Renal cortex interstitium (tissue), 15 donors: ENCODE results near the gene TTI1. TPM values are rescaled to one million over a fixed set of nuclear protein-coding genes. Genes with fewer than 3 reads are reported as not detected.
A peak's percentile ranks its signal among the peaks of the same experiment; 100 is the strongest.

Experiments used
- DNase-seq, 11 donors: peaks; one replicate each; pipeline ENCODE4 v3.0.0-alpha.2; 2013; ENCODE audit warnings: low read depth in 9 of 11, low spot score in 4 of 11; ENCODE audit errors: extremely low read depth in 1 of 11
- long read RNA-seq, 16 experiments: transcript quantifications; one replicate each; lab custom pipeline, GENCODE V29; 2026
- polyA plus RNA-seq, 3 donors: library from polyadenylated mRNA; unstranded; fragments of 120-200 nt; gene quantifications; one replicate each; pipeline ENCODE4 v1.2.1, GENCODE V29; 2013; ENCODE audit not compliant: insufficient read length in 3 of 3

TTI1 gene
- 10 to 100 TPM; 29.5 to 32.1 (median 30.4) TPM for polyA plus RNA-seq
- long read RNA-seq, donor 1, partial matches to known transcripts: 0 of 4 reads
- long read RNA-seq, donor 1, other reads (novel, unspliced or antisense): 0 of 4 reads
- long read RNA-seq, donor 2, partial matches to known transcripts: 0 of 8 reads
- long read RNA-seq, donor 2, other reads (novel, unspliced or antisense): 0 of 8 reads
- long read RNA-seq, donor 3, transcript TTI1-203 (7 exons, 3,791 nt): major isoform, 5 of 24 reads
- long read RNA-seq, donor 3, partial matches to known transcripts: 7 of 24 reads
- long read RNA-seq, donor 3, other reads (novel, unspliced or antisense): 11 of 24 reads
- long read RNA-seq, donor 4, partial matches to known transcripts: 7 of 11 reads
- long read RNA-seq, donor 4, other reads (novel, unspliced or antisense): 0 of 11 reads
- long read RNA-seq, donor 5, partial matches to known transcripts: 9 of 16 reads
- long read RNA-seq, donor 5, other reads (novel, unspliced or antisense): 0 of 16 reads
- long read RNA-seq, donor 6, transcript TTI1-203 (7 exons, 3,791 nt): major isoform, 6 of 29 reads
- long read RNA-seq, donor 6, partial matches to known transcripts: 23 of 29 reads
- long read RNA-seq, donor 6, other reads (novel, unspliced or antisense): 0 of 29 reads
- long read RNA-seq, donor 7, partial matches to known transcripts: 8 of 13 reads
- long read RNA-seq, donor 7, other reads (novel, unspliced or antisense): 0 of 13 reads
- long read RNA-seq, donor 8, partial matches to known transcripts: 30 of 33 reads
- long read RNA-seq, donor 8, other reads (novel, unspliced or antisense): 0 of 33 reads
- long read RNA-seq, donor 9, partial matches to known transcripts: 5 of 9 reads
- long read RNA-seq, donor 9, other reads (novel, unspliced or antisense): 0 of 9 reads
- long read RNA-seq, donor 10, partial matches to known transcripts: 5 of 9 reads
- long read RNA-seq, donor 10, other reads (novel, unspliced or antisense): 0 of 9 reads
- long read RNA-seq, donor 11, partial matches to known transcripts: 10 of 13 reads
- long read RNA-seq, donor 11, other reads (novel, unspliced or antisense): 0 of 13 reads
- long read RNA-seq, donor 12, partial matches to known transcripts: 6 of 7 reads
- long read RNA-seq, donor 12, other reads (novel, unspliced or antisense): 0 of 7 reads
- long read RNA-seq, donor 13, transcript TTI1-203 (7 exons, 3,791 nt): major isoform, 5 of 7 reads
- long read RNA-seq, donor 13, partial matches to known transcripts: 0 of 7 reads
- long read RNA-seq, donor 13, other reads (novel, unspliced or antisense): 0 of 7 reads
- long read RNA-seq, donor 14, partial matches to known transcripts: 0 of 4 reads
- long read RNA-seq, donor 14, other reads (novel, unspliced or antisense): 0 of 4 reads
- long read RNA-seq, donor 15, partial matches to known transcripts: 0 of 2 reads
- long read RNA-seq, donor 15, other reads (novel, unspliced or antisense): 0 of 2 reads
- long read RNA-seq, donor 16, transcript TTI1-203 (7 exons, 3,791 nt): major isoform, 11 of 46 reads
- long read RNA-seq, donor 16, transcript TTI1-201 (8 exons, 3,825 nt): minor isoform, 6 of 46 reads
- long read RNA-seq, donor 16, partial matches to known transcripts: 27 of 46 reads
- long read RNA-seq, donor 16, other reads (novel, unspliced or antisense): 0 of 46 reads

GRCh38 chr20:38033330-38034107 lies at the start of gene TTI1, which contains the start of gene RPRD1B:
Gene TTI1 (minus strand): TSS chr20:38033456. CDS start chr20:38013816, 19,640 bp downstream.
Gene RPRD1B (plus strand): TSS chr20:38033746. CDS start chr20:38033948, 202 bp downstream.
- DNase-seq: peak; percentile 79 to 95 (median 91)

GRCh38 chr20:38082894-38083293 lies 49.6 kb upstream of the TTI1 start:
- no peak for DNase-seq

GRCh38 chr20:38081575-38081974 lies 48.3 kb upstream of the TTI1 start:
- no peak for DNase-seq

GRCh38 chr20:38079353-38079752 lies 46.1 kb upstream of the TTI1 start:
- DNase-seq: no peak

- no peak for DNase-seq
Measured at GRCh38 chr20:38078084-38078483, 44.8 kb upstream of the TTI1 start.

GRCh38 chr20:38076548-38076947 lies 43.3 kb upstream of the TTI1 start:
- no peak for DNase-seq

- DNase-seq: no peak
Measured at GRCh38 chr20:38075161-38075998, 42.1 kb upstream of the TTI1 start.

GRCh38 chr20:38073307-38074071 lies 40.2 kb upstream of the TTI1 start:
- peak; percentile 49 to 80 (median 63) for DNase-seq

- no peak for DNase-seq
Measured at GRCh38 chr20:38072898-38073297, 39.6 kb upstream of the TTI1 start.

- no peak for DNase-seq
Measured at GRCh38 chr20:38067717-38068365, 34.6 kb upstream of the TTI1 start.

- DNase-seq: no peak
Measured at GRCh38 chr20:38066969-38067716, 33.9 kb upstream of the TTI1 start.

- no peak for DNase-seq
Measured at GRCh38 chr20:38065764-38066375, 32.6 kb upstream of the TTI1 start.

- DNase-seq: no peak
Measured at GRCh38 chr20:38063911-38064530, 30.8 kb upstream of the TTI1 start.

- no peak for DNase-seq
Measured at GRCh38 chr20:38062890-38063289, 29.6 kb upstream of the TTI1 start.
